HEK293 (cell line): Measurements from ENCODE around the gene HOXD9.

ENCODE experiments used
- EGR2 ChIP-seq: fragments of 450-650 bp; formaldehyde crosslinking; IDR thresholded peaks from 2 replicates; pipeline ENCODE4 v1.5.1; 2016; ENCODE audit warnings: low read depth, missing biosample characterization, missing genetic modification characterization
- HOXA7 ChIP-seq: sonication (generic); formaldehyde crosslinking; IDR thresholded peaks from 2 replicates; pipeline ENCODE4 v1.8.1; 2022; ENCODE audit warnings: missing genetic modification reagents, borderline replicate concordance
- HOXC10 ChIP-seq: sonication (generic); formaldehyde crosslinking; IDR thresholded peaks from 2 replicates; pipeline ENCODE4 v1.8.1; 2023; ENCODE audit warnings: mild to moderate bottlenecking, missing genetic modification reagents
- KLF9 ChIP-seq: fragments of 450-650 bp; formaldehyde crosslinking; IDR thresholded peaks from 2 replicates; pipeline ENCODE4 v1.5.1; 2016; ENCODE audit warnings: missing biosample characterization, missing genetic modification characterization, low read depth
- REST ChIP-seq: fragments of 450-650 bp; formaldehyde crosslinking; IDR thresholded peaks from 2 replicates; pipeline ENCODE4 v1.5.1; 2016; ENCODE audit warnings: missing biosample characterization, missing genetic modification characterization
- SCRT1 ChIP-seq: fragments of 450-650 bp; formaldehyde crosslinking; IDR thresholded peaks from 2 replicates; pipeline ENCODE4 v1.5.1; 2016; ENCODE audit warnings: missing biosample characterization, missing genetic modification characterization, borderline replicate concordance
- TCF7L2 ChIP-seq: IDR thresholded peaks from 2 replicates; pipeline ENCODE4 v1.6.1; 2011; ENCODE audit warnings: low read depth, mild to moderate bottlenecking, inconsistent platforms, low read length, moderate library complexity, borderline replicate concordance
- ZNF140 ChIP-seq: fragments of 450-650 bp; formaldehyde crosslinking; IDR thresholded peaks from 2 replicates; pipeline ENCODE4 v1.5.1; 2016; ENCODE audit warnings: missing biosample characterization, missing genetic modification characterization
- ZNF157 ChIP-seq: fragments of 450-650 bp; formaldehyde crosslinking; IDR thresholded peaks from 2 replicates; pipeline ENCODE4 v1.5.1; 2016; ENCODE audit warnings: missing biosample characterization, missing genetic modification characterization
- ZNF169 ChIP-seq: fragments of 450-650 bp; formaldehyde crosslinking; IDR thresholded peaks from 2 replicates; pipeline ENCODE4 v1.5.1; 2016; ENCODE audit warnings: missing biosample characterization, missing genetic modification characterization
- ZNF18 ChIP-seq: fragments of 450-650 bp; formaldehyde crosslinking; IDR thresholded peaks from 2 replicates; pipeline ENCODE4 v1.5.1; 2016; ENCODE audit warnings: missing biosample characterization, missing genetic modification characterization
- ZNF274 ChIP-seq, 2 experiments: fragments of 200-500 bp in 1 of 2; fragments of 450-650 bp in 1 of 2; sonication (Bioruptor generic) in 1 of 2; formaldehyde crosslinking in 1 of 2; IDR thresholded peaks; 2 replicates each; pipeline versions ENCODE4 v1.5.1 to v1.6.1; 2014 to 2016; ENCODE audit warnings: borderline replicate concordance in 1 of 2, inconsistent platforms in 1 of 2, low read length in 1 of 2, missing biosample characterization in 1 of 2, missing genetic modification characterization in 1 of 2
- ZNF423 ChIP-seq: fragments of 450-650 bp; formaldehyde crosslinking; IDR thresholded peaks from 2 replicates; pipeline ENCODE4 v1.5.1; 2016; ENCODE audit warnings: missing biosample characterization, missing genetic modification characterization
- ZNF549 ChIP-seq: fragments of 450-650 bp; IDR thresholded peaks from 2 replicates; pipeline ENCODE4 v1.5.1; 2018; ENCODE audit warnings: missing biosample characterization, missing genetic modification characterization, mild to moderate bottlenecking, inconsistent platforms, moderate library complexity
- ZNF624 ChIP-seq: fragments of 450-650 bp; formaldehyde crosslinking; IDR thresholded peaks from 2 replicates; pipeline ENCODE4 v1.5.1; 2017; ENCODE audit warnings: missing biosample characterization, missing genetic modification characterization
- ZNF654 ChIP-seq: fragments of 450-650 bp; formaldehyde crosslinking; IDR thresholded peaks from 2 replicates; pipeline ENCODE4 v1.5.1; 2016; ENCODE audit warnings: low read depth, missing biosample characterization, missing genetic modification characterization
- ZNF670 ChIP-seq: fragments of 450-650 bp; formaldehyde crosslinking; IDR thresholded peaks from 2 replicates; pipeline ENCODE4 v1.5.1; 2016; ENCODE audit warnings: missing biosample characterization, missing genetic modification characterization, low read depth
- ZNF677 ChIP-seq: fragments of 450-650 bp; IDR thresholded peaks from 2 replicates; pipeline ENCODE4 v1.5.0; 2018; ENCODE audit warnings: missing biosample characterization, mild to moderate bottlenecking, missing genetic modification characterization, moderate library complexity
- ZNF76 ChIP-seq: fragments of 450-650 bp; formaldehyde crosslinking; IDR thresholded peaks from 2 replicates; pipeline ENCODE4; 2016; ENCODE audit warnings: low read depth, missing biosample characterization, missing genetic modification characterization, borderline replicate concordance
- ZNF777 ChIP-seq: fragments of 450-650 bp; formaldehyde crosslinking; IDR thresholded peaks from 2 replicates; pipeline ENCODE4 v1.5.1; 2017; ENCODE audit warnings: missing biosample characterization, missing genetic modification characterization, borderline replicate concordance
- ZNF785 ChIP-seq: fragments of 450-650 bp; formaldehyde crosslinking; IDR thresholded peaks from 2 replicates; pipeline ENCODE4 v1.5.1; 2016; ENCODE audit warnings: missing biosample characterization, missing genetic modification characterization
- ZSCAN30 ChIP-seq: fragments of 450-650 bp; IDR thresholded peaks from 2 replicates; pipeline ENCODE4 v1.5.1; 2018; ENCODE audit warnings: missing biosample characterization, mild to moderate bottlenecking, missing genetic modification characterization, moderate library complexity
- ZXDB ChIP-seq: fragments of 450-650 bp; formaldehyde crosslinking; IDR thresholded peaks from 2 replicates; pipeline ENCODE4 v1.5.1; 2016; ENCODE audit warnings: missing biosample characterization, missing genetic modification characterization
- TF ChIP-seq, protein P1 (sequence below): fragments of 450-650 bp; formaldehyde crosslinking; IDR thresholded peaks from 2 replicates; pipeline ENCODE4 v1.5.1; 2016; ENCODE audit warnings: missing biosample characterization, missing genetic modification characterization
- TF ChIP-seq, protein P2 (sequence below): fragments of 450-650 bp; formaldehyde crosslinking; IDR thresholded peaks from 2 replicates; pipeline ENCODE4 v1.5.1; 2016; ENCODE audit warnings: missing biosample characterization, missing genetic modification characterization
- TF ChIP-seq, protein P3 (sequence below): fragments of 450-650 bp; formaldehyde crosslinking; IDR thresholded peaks from 2 replicates; pipeline ENCODE4 v1.5.1; 2016; ENCODE audit warnings: missing biosample characterization, missing genetic modification characterization
- TF ChIP-seq, protein P4 (sequence below): sonication (generic); formaldehyde crosslinking; IDR thresholded peaks from 2 replicates; pipeline ENCODE4 v1.8.1; 2022; ENCODE audit warnings: mild to moderate bottlenecking, moderate library complexity, missing genetic modification reagents
- TF ChIP-seq, protein P5 (sequence below): fragments of 450-650 bp; formaldehyde crosslinking; IDR thresholded peaks from 2 replicates; pipeline ENCODE4; 2016; ENCODE audit warnings: missing biosample characterization, missing genetic modification characterization

The HOXD9 gene

GRCh38 chr2:176140513-176141317 lies 18.2 kb downstream of the HOXD9 start (continued):
- no peak for TF ChIP-seq ZNF274 (IDR thresholded peaks at IDR 0.05; ENCODE audit: low read length)
- no peak for TF ChIP-seq ZNF274 (tag by site-specific recombination; IDR thresholded peaks at IDR 0.05; ENCODE audit: borderline replicate concordance)
- TF ChIP-seq ZNF624 (tag by site-specific recombination), result no peak
- TF ChIP-seq ZNF670 (tag by site-specific recombination), result no peak
- TF ChIP-seq, protein P1, sequence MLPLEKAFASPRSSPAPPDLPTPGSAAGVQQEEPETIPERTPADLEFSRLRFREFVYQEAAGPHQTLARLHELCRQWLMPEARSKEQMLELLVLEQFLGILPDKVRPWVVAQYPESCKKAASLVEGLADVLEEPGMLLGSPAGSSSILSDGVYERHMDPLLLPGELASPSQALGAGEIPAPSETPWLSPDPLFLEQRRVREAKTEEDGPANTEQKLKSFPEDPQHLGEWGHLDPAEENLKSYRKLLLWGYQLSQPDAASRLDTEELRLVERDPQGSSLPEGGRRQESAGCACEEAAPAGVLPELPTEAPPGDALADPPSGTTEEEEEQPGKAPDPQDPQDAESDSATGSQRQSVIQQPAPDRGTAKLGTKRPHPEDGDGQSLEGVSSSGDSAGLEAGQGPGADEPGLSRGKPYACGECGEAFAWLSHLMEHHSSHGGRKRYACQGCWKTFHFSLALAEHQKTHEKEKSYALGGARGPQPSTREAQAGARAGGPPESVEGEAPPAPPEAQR (tag by site-specific recombination), result no peak
- TF ChIP-seq ZNF677, result no peak
- TF ChIP-seq ZSCAN30 (tag by site-specific recombination), result no peak
- TF ChIP-seq, protein P2, sequence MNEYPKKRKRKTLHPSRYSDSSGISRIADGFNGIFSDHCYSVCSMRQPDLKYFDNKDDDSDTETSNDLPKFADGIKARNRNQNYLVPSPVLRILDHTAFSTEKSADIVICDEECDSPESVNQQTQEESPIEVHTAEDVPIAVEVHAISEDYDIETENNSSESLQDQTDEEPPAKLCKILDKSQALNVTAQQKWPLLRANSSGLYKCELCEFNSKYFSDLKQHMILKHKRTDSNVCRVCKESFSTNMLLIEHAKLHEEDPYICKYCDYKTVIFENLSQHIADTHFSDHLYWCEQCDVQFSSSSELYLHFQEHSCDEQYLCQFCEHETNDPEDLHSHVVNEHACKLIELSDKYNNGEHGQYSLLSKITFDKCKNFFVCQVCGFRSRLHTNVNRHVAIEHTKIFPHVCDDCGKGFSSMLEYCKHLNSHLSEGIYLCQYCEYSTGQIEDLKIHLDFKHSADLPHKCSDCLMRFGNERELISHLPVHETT (tag by site-specific recombination), result no peak
- TF ChIP-seq HOXA7 (CRISPR knock-in tag), result no peak
- no peak for TF ChIP-seq ZNF777 (tag by site-specific recombination)
- no peak for TF ChIP-seq ZNF169 (tag by site-specific recombination)
- no peak for TF ChIP-seq ZNF157
- TF ChIP-seq ZNF76, result no peak; the same call in 1 of the 2 replicates
- TF ChIP-seq ZXDB, result 0 out of 2 replicates have a peak, but pooled peaks have one; percentile 45
- no peak for TF ChIP-seq EGR2 (tag by site-specific recombination)
- TF ChIP-seq, protein P3, sequence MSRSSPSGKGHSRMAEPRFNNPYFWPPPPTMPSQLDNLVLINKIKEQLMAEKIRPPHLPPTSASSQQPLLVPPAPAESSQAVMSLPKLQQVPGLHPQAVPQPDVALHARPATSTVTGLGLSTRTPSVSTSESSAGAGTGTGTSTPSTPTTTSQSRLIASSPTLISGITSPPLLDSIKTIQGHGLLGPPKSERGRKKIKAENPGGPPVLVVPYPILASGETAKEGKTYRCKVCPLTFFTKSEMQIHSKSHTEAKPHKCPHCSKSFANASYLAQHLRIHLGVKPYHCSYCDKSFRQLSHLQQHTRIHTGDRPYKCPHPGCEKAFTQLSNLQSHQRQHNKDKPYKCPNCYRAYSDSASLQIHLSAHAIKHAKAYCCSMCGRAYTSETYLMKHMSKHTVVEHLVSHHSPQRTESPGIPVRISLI (tag by site-specific recombination), result no peak
- TF ChIP-seq, protein P4, sequence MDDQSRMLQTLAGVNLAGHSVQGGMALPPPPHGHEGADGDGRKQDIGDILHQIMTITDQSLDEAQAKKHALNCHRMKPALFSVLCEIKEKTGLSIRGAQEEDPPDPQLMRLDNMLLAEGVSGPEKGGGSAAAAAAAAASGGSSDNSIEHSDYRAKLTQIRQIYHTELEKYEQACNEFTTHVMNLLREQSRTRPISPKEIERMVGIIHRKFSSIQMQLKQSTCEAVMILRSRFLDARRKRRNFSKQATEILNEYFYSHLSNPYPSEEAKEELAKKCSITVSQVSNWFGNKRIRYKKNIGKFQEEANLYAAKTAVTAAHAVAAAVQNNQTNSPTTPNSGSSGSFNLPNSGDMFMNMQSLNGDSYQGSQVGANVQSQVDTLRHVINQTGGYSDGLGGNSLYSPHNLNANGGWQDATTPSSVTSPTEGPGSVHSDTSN, result peak; percentile 70
- peak; percentile 37; the same call in 1 of the 2 replicates for TF ChIP-seq KLF9 (tag by site-specific recombination)
- TF ChIP-seq, protein P5, sequence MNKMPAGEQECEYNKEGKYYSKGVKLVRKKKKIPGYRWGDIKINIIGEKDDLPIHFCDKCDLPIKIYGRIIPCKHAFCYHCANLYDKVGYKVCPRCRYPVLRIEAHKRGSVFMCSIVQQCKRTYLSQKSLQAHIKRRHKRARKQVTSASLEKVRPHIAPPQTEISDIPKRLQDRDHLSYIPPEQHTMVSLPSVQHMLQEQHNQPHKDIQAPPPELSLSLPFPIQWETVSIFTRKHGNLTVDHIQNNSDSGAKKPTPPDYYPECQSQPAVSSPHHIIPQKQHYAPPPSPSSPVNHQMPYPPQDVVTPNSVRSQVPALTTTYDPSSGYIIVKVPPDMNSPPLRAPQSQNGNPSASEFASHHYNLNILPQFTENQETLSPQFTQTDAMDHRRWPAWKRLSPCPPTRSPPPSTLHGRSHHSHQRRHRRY (tag by site-specific recombination), result no peak
- no peak for TF ChIP-seq ZNF140 (tag by site-specific recombination)
- no peak for TF ChIP-seq ZNF423 (tag by site-specific recombination)
- no peak for TF ChIP-seq TCF7L2
- TF ChIP-seq REST (tag by site-specific recombination), result no peak
- TF ChIP-seq ZNF785 (tag by site-specific recombination), result peak; percentile 33; the same call in 1 of the 2 replicates
- no peak for TF ChIP-seq ZNF549
- TF ChIP-seq ZNF654, result no peak
- no peak for TF ChIP-seq ZNF18 (tag by site-specific recombination)
- no peak for TF ChIP-seq HOXC10 (CRISPR knock-in tag)
- no peak for TF ChIP-seq SCRT1 (tag by site-specific recombination)
